BE2C (cell line): ENCODE results near the gene SYNE1.

ENCODE experiments used
- DNase-seq: peaks from one replicate; pipeline ENCODE4 v3.0.0-alpha.2; 2020
- H3K27me3 ChIP-seq: fragments of 250-450 bp; sonication (Bioruptor Pico); 2 replicates; pipeline ENCODE4 v1.5.1; 2020; ENCODE audit warnings: mild to moderate bottlenecking
- H3K36me3 ChIP-seq: fragments of 250-450 bp; sonication (Bioruptor Pico); 2 replicates; pipeline ENCODE4 v1.5.1; 2020; ENCODE audit warnings: mild to moderate bottlenecking
- H3K4me1 ChIP-seq: fragments of 250-450 bp; sonication (Bioruptor Pico); 2 replicates; pipeline ENCODE4 v1.5.1; 2020
- H3K4me3 ChIP-seq: 2 replicates; pipeline ENCODE4 v1.5.1; 2011; ENCODE audit warnings: low read depth, low read length
- H3K9me3 ChIP-seq: fragments of 250-450 bp; sonication (Bioruptor Pico); 2 replicates; pipeline ENCODE4 v1.5.1; 2020
- CTCF ChIP-seq: IDR thresholded peaks from 2 replicates; pipeline ENCODE4 v1.5.1; 2012; ENCODE audit warnings: mild to moderate bottlenecking, low read depth, low read length

The SYNE1 gene

GRCh38 chr6:152461556-152461955 is 175.6 kb downstream of the SYNE1 start:
- DNase-seq: no peak

GRCh38 chr6:152458648-152459644 is 178.2 kb downstream of the SYNE1 start:
- no peak for TF ChIP-seq CTCF
- Histone ChIP-seq H3K4me1 (no peaks in the 10 kb centered on the region), H3K4me3 (no peak overlapping the region), H3K27me3 (no peaks in the 10 kb centered on the region; the same call in 1 of the 2 replicates), H3K9me3 (no peaks in the 10 kb centered on the region), H3K36me3 (no peaks in the 10 kb centered on the region)
- no peak for DNase-seq

More at GRCh38 chr6:152461556-152461955, 175.6 kb downstream of the SYNE1 start:
- no peaks in the 10 kb centered on the region for H3K9me3 ChIP-seq
- no peaks in the 10 kb centered on the region for H3K36me3 ChIP-seq
- H3K4me3 ChIP-seq: no peak overlapping the region
- H3K27me3 ChIP-seq: peaks cover 10% of the 10 kb centered on the region
- no peak for TF ChIP-seq CTCF
- no peaks in the 10 kb centered on the region for H3K4me1 ChIP-seq

- H3K4me1 ChIP-seq: no peaks in the 10 kb centered on the region
- no peak for TF ChIP-seq CTCF
- no peaks in the 10 kb centered on the region for H3K36me3 ChIP-seq
- no peak overlapping the region for H3K4me3 ChIP-seq
- no peaks in the 10 kb centered on the region for H3K27me3 ChIP-seq
- H3K9me3 ChIP-seq: no peaks in the 10 kb centered on the region
- no peak for DNase-seq
These were observed 179.1 kb downstream of the SYNE1 start for GRCh38 chr6:152457949-152458624.

- no peaks in the 10 kb centered on the region for H3K36me3 ChIP-seq
- no peaks in the 10 kb centered on the region for H3K27me3 ChIP-seq
- H3K9me3 ChIP-seq: no peaks in the 10 kb centered on the region
- no peak overlapping the region for H3K4me3 ChIP-seq
- no peak for TF ChIP-seq CTCF
- no peak for DNase-seq
- H3K4me1 ChIP-seq: no peaks in the 10 kb centered on the region
These were observed 183.2 kb downstream of the SYNE1 start for GRCh38 chr6:152454003-152454402.

- no peak overlapping the region for H3K4me3 ChIP-seq
- H3K27me3 ChIP-seq: no peaks in the 10 kb centered on the region
- no peaks in the 10 kb centered on the region for H3K36me3 ChIP-seq
- H3K4me1 ChIP-seq: no peaks in the 10 kb centered on the region
- no peaks in the 10 kb centered on the region for H3K9me3 ChIP-seq
- DNase-seq: no peak
- TF ChIP-seq CTCF: no peak
These were observed 183.7 kb downstream of the SYNE1 start for GRCh38 chr6:152453421-152453820.
